HCT116 (cell line): Measurements from ENCODE around the gene SELPLG. TPM values are rescaled to one million over a fixed set of nuclear protein-coding genes. Genes with fewer than 3 reads are reported as not detected.

ENCODE experiments used
- ATAC-seq: fragments of 200-7000 bp; cut with Tn5 transposase; 2 replicates; pipeline ENCODE4 v1.9.1; 2020; ENCODE audit warnings: mild to moderate bottlenecking, moderate library complexity
- BruUV-seq: library from RNA; stranded (reverse); fragments of 400-500 nt; replicated peaks from 2 replicates; lab custom pipeline; 2021; lab: Mats Ljungman, UMichigan
- CTCF ChIA-PET: fragments of 300-600 bp; sonication (Branson Sonifier 250); formaldehyde crosslinking; loops from one replicate; lab custom pipeline; 2021; ENCODE audit warnings: antibody characterized with exemption; lab: Charles Lee
- POLR2A ChIA-PET: fragments of 300-600, 350-600 bp; sonication (Branson Sonifier 250); formaldehyde crosslinking; loops from one replicate; lab custom pipeline; 2021; ENCODE audit warnings: antibody characterized with exemption; lab: Charles Lee
- RAD21 ChIA-PET, 2 experiments: fragments of 300-600 bp; sonication (Branson Sonifier 250); formaldehyde crosslinking; loops; one replicate each; lab custom pipeline; 2023; ENCODE audit warnings: low total read pairs in 2 of 2; ENCODE audit not compliant: uncharacterized antibody in 2 of 2, unreplicated experiment in 2 of 2, low non-redundant PET in 1 of 2; lab: Charles Lee
- DNase-seq: peaks from one replicate; pipeline ENCODE4 v3.0.0-alpha.2; 2010; ENCODE audit warnings: low read depth, low spot score
- H2AFZ ChIP-seq: fragments of 200-600 bp; shearing (Covaris generic), sonication (generic); 2 replicates; pipeline ENCODE4 v1.6.1; 2017; ENCODE audit warnings: low read depth, mixed run types, mixed read lengths, antibody characterized with exemption, low read length; ENCODE audit not compliant: poor library complexity, severe bottlenecking
- H3K27ac ChIP-seq: 2 replicates; pipeline ENCODE4 v1.5.1; 2012; ENCODE audit warnings: low read depth, low read length
- H3K27me3 ChIP-seq: fragments of 200-600 bp; sonication (generic); 2 replicates; pipeline ENCODE4 v1.6.1; 2016; ENCODE audit warnings: mixed run types, low read length, mixed read lengths; ENCODE audit not compliant: insufficient read depth
- H3K36me3 ChIP-seq, 2 experiments: fragments of 200-500 bp in 1 of 2; fragments of 200-600 bp in 1 of 2; sonication (Bioruptor generic) in 1 of 2; sonication (generic) in 1 of 2; 2 replicates each; pipeline versions ENCODE4 v1.5.1 to v1.6.1; 2014 to 2016; ENCODE audit warnings: low read length in 2 of 2, inconsistent platforms in 1 of 2, mixed read lengths in 1 of 2, mixed run types in 1 of 2; ENCODE audit not compliant: insufficient read depth in 2 of 2, control insufficient read depth in 1 of 2
- H3K4me1 ChIP-seq, 2 experiments: fragments of 200-600 bp in 1 of 2; sonication (generic) in 1 of 2; 2 replicates each; pipeline versions ENCODE4 v1.5.1 to v1.6.1; 2012 to 2017; ENCODE audit warnings: low read length in 2 of 2, inconsistent platforms in 1 of 2, mild to moderate bottlenecking in 1 of 2, mixed read lengths in 1 of 2, mixed run types in 1 of 2, moderate library complexity in 1 of 2; ENCODE audit not compliant: insufficient read depth in 2 of 2, control insufficient read depth in 1 of 2
- H3K4me2 ChIP-seq: fragments of 200-600 bp; sonication (generic); 2 replicates; pipeline ENCODE4 v1.6.1; 2017; ENCODE audit warnings: mixed run types, low read length, mixed read lengths
- H3K4me3 ChIP-seq, 2 experiments: fragments of 200-600 bp in 1 of 2; sonication (generic) in 1 of 2; replicated peaks in 1 of 2; 2 replicates each; pipeline ENCODE4 v1.5.1; 2011 to 2016; ENCODE audit warnings: low read length in 2 of 2, control low read depth in 1 of 2, low read depth in 1 of 2, mild to moderate bottlenecking in 1 of 2, mixed read lengths in 1 of 2, mixed run types in 1 of 2
- H3K79me2 ChIP-seq: fragments of 200-600 bp; sonication (generic); 2 replicates; pipeline ENCODE4 v1.6.1; 2017; ENCODE audit warnings: mild to moderate bottlenecking, mixed run types, low read length, moderate library complexity, mixed read lengths; ENCODE audit not compliant: insufficient read depth
- H3K9ac ChIP-seq: fragments of 200-600 bp; sonication (generic); 2 replicates; pipeline ENCODE4 v1.6.1; 2016; ENCODE audit warnings: low read length, mixed read lengths
- H3K9me2 ChIP-seq: fragments of 200-600 bp; sonication (generic), shearing (Covaris generic); 2 replicates; pipeline ENCODE4 v1.6.1; 2017; ENCODE audit warnings: mixed run types, mild to moderate bottlenecking, moderate library complexity; ENCODE audit not compliant: insufficient read depth
- H3K9me3 ChIP-seq, 2 experiments: fragments of 200-500 bp in 1 of 2; fragments of 200-600 bp in 1 of 2; sonication (Bioruptor generic) in 1 of 2; sonication (generic) in 1 of 2; 2 replicates each; pipeline ENCODE4 v1.6.1; 2014 to 2017; ENCODE audit warnings: low read length in 2 of 2, mixed read lengths in 2 of 2, inconsistent platforms in 1 of 2, low read depth in 1 of 2, mild to moderate bottlenecking in 1 of 2, mixed run types in 1 of 2, moderate library complexity in 1 of 2; ENCODE audit not compliant: control insufficient read depth in 1 of 2, insufficient read depth in 1 of 2
- H4K20me1 ChIP-seq: fragments of 200-600 bp; sonication (generic), shearing (Covaris generic); 2 replicates; pipeline ENCODE4 v1.6.1; 2017; ENCODE audit warnings: mixed run types, mild to moderate bottlenecking, moderate library complexity; ENCODE audit not compliant: insufficient read depth
- ATF3 ChIP-seq: IDR thresholded peaks from 2 replicates; pipeline ENCODE4 v1.6.1; 2012
- CEBPB ChIP-seq: IDR thresholded peaks from 2 replicates; pipeline ENCODE4 v1.6.1; 2012; ENCODE audit warnings: low read depth
- CTCF ChIP-seq, 3 experiments: fragments of 200-600 bp in 1 of 3; sonication (generic) in 1 of 3; IDR thresholded peaks in 2 of 3; conservative IDR thresholded peaks in 1 of 3; 2 replicates each; pipeline ENCODE4 v1.5.1; 2012 to 2017; ENCODE audit warnings: low read depth in 2 of 3, low read length in 2 of 3, antibody characterized with exemption in 1 of 3, borderline replicate concordance in 1 of 3, control low read depth in 1 of 3, mild to moderate bottlenecking in 1 of 3, mixed read lengths in 1 of 3, mixed run types in 1 of 3, moderate library complexity in 1 of 3; ENCODE audit not compliant: insufficient read depth in 1 of 3
- ELF1 ChIP-seq: IDR thresholded peaks from 2 replicates; pipeline ENCODE4 v1.6.1; 2012; ENCODE audit warnings: low read depth, borderline replicate concordance
- FOSL1 ChIP-seq: IDR thresholded peaks from 2 replicates; pipeline ENCODE4 v1.6.1; 2012; ENCODE audit warnings: low read depth
- JUND ChIP-seq: IDR thresholded peaks from 2 replicates; pipeline ENCODE4 v1.6.1; 2012
- POLR2A ChIP-seq: IDR thresholded peaks from 2 replicates; pipeline ENCODE4 v1.7.0; 2011; ENCODE audit warnings: borderline replicate concordance; ENCODE audit not compliant: insufficient read depth, insufficient read length; ENCODE audit errors: extremely low read depth
- RAD21 ChIP-seq: IDR thresholded peaks from 2 replicates; pipeline ENCODE4 v1.6.1; 2012; ENCODE audit warnings: low read depth, mild to moderate bottlenecking
- SIN3A ChIP-seq: IDR thresholded peaks from 2 replicates; pipeline ENCODE4 v1.6.1; 2012; ENCODE audit warnings: low read depth
- SP1 ChIP-seq: IDR thresholded peaks from 2 replicates; pipeline ENCODE4 v1.6.1; 2012; ENCODE audit warnings: low read depth
- SRF ChIP-seq: IDR thresholded peaks from 2 replicates; pipeline ENCODE4 v1.6.1; 2012; ENCODE audit warnings: low read depth
- TCF7L2 ChIP-seq: IDR thresholded peaks from 2 replicates; pipeline ENCODE4 v1.7.0; 2011; ENCODE audit warnings: borderline replicate concordance, inconsistent platforms; ENCODE audit not compliant: insufficient read depth, insufficient read length; ENCODE audit errors: extremely low read depth
- YY1 ChIP-seq: IDR thresholded peaks from 2 replicates; pipeline ENCODE4 v1.6.1; 2011; ENCODE audit warnings: low read length, low read depth, moderate library complexity, mild to moderate bottlenecking; ENCODE audit not compliant: insufficient replicate concordance; ENCODE audit errors: extremely low read depth
- ZFX ChIP-seq: fragments of 450-650 bp; IDR thresholded peaks from 2 replicates; pipeline ENCODE4 v1.6.1; 2017
- intact Hi-C: fragments of 100-400 bp; cut with micrococcal nuclease; formaldehyde crosslinking; loops from 2 replicates; pipeline ENCODE4 v1.10.0; 2022
- total RNA-seq: library from RNA; stranded (reverse); gene quantifications from one replicate; pipeline ENCODE4 v1.2.1, GENCODE V29; 2021; ENCODE audit not compliant: unreplicated experiment

Gene SELPLG
- total RNA-seq, 1 experiment from 2014 or later = 1.2 TPM

GRCh38 chr12:108621161-108621560, 12.5 kb downstream of the SELPLG start:
- TF ChIP-seq CTCF (IDR thresholded peaks at IDR 0.05 in 2 of 3, conservative IDR thresholded peaks at IDR 0.05 in 1 of 3; ENCODE audit: borderline replicate concordance in 1 of 3, insufficient read depth in 1 of 3, low read depth in 2 of 3, low read length in 2 of 3) (no peak), CEBPB (no peak), JUND (no peak), ELF1 (no peak), ZFX (no peak), RAD21 (no peak), YY1 (no peak), SIN3A (no peak), ATF3 (no peak), FOSL1 (no peak), SRF (no peak), POLR2A (no peak), TCF7L2 (no peak), SP1 (no peak)
- Histone ChIP-seq H3K4me3 (no peak overlapping the region), H3K27me3 (no peaks in the 10 kb centered on the region), H3K9me3 (peaks cover 0 to under 1% of the 10 kb centered on the region in 2 experiments; a peak in 1 of 4 replicates), H3K79me2 (no peaks in the 10 kb centered on the region), H3K27ac (no peak overlapping the region), H3K36me3 (no peaks in the 10 kb centered on the region), H3K4me2 (no peak overlapping the region), H2AFZ (no peak overlapping the region), H3K4me1 (peaks cover 0 to 13% of the 10 kb centered on the region in 2 experiments; a peak in 2 of 4 replicates), H3K9ac (no peak overlapping the region), H4K20me1 (no peaks in the 10 kb centered on the region), H3K9me2 (no peaks in the 10 kb centered on the region)
- intact Hi-C loops = no loop called here
- no peak for ATAC-seq
- RAD21 ChIA-PET = no interaction called here
- POLR2A ChIA-PET = no interaction called here
- no TSS peak for BruUV-seq
- no peak for DNase-seq
- CTCF ChIA-PET = no interaction called here
